Uterus (tissue), 4 donors: Measurements from ENCODE around the gene GALNT1. TPM values are rescaled to one million over a fixed set of nuclear protein-coding genes. Genes with fewer than 3 reads are reported as not detected.

Source experiments
- DNase-seq, 2 donors: peaks; one replicate each; pipeline ENCODE4 v3.0.0-alpha.2; 2019 to 2020
- H3K27ac ChIP-seq, 2 donors: fragments of 200-600 bp; sonication (generic); 1 replicate in 1 of 2; 2 replicates in 1 of 2; pipeline ENCODE4 v1.5.1; 2016 to 2018
- H3K27me3 ChIP-seq, 2 donors: fragments of 200-600 bp; sonication (generic); one replicate each; pipeline ENCODE4 v1.5.1; 2018 to 2019; ENCODE audit warnings: control low read depth in 1 of 2
- H3K36me3 ChIP-seq, 2 donors: fragments of 200-600 bp; sonication (generic); one replicate each; pipeline ENCODE4 v1.5.1; 2019; ENCODE audit warnings: control low read depth in 1 of 2
- H3K4me1 ChIP-seq, 2 donors: fragments of 200-600 bp; sonication (generic); one replicate each; pipeline ENCODE4 v1.5.1; 2018 to 2019; ENCODE audit warnings: control low read depth in 1 of 2
- H3K4me3 ChIP-seq, 2 donors: fragments of 200-600 bp; sonication (generic); 1 replicate in 1 of 2; 2 replicates in 1 of 2; pipeline ENCODE4 v1.5.1; 2018 to 2019; ENCODE audit warnings: mild to moderate bottlenecking in 1 of 2
- H3K9me3 ChIP-seq, 2 donors: fragments of 200-600 bp; sonication (generic); one replicate each; pipeline ENCODE4 v1.5.1; 2019; ENCODE audit warnings: control low read depth in 1 of 2
- CTCF ChIP-seq, 4 experiments: fragments of 200-600 bp in 2 of 4; fragments of 450-650 bp in 2 of 4; sonication (generic) in 2 of 4; IDR thresholded peaks; one replicate each; pipeline ENCODE4 v1.5.1; 2016 to 2019; ENCODE audit warnings: antibody characterized with exemption in 4 of 4, mild to moderate bottlenecking in 2 of 4, moderate library complexity in 1 of 4
- POLR2A ChIP-seq, 2 donors: fragments of 450-650 bp; IDR thresholded peaks; one replicate each; pipeline ENCODE4 v1.6.1; 2016; ENCODE audit warnings: antibody characterized with exemption in 2 of 2, mild to moderate bottlenecking in 1 of 2, moderate library complexity in 1 of 2
- intact Hi-C: fragments of 100-400 bp; cut with DNase I; formaldehyde crosslinking; loops from one replicate; pipeline ENCODE4 v1.15.1; 2023; ENCODE audit warnings: low total_unique reads
- total RNA-seq, 4 donors: library from RNA; depleted of rRNA in 3 of 4; stranded (reverse); fragments of >200 nt in 3 of 4; gene quantifications; one replicate each; pipeline versions ENCODE4 v1.1.0 to v1.2.4, GENCODE V29; 2014 to 2023
- donor health status: DM: yes; HTN: yes; CAD: no.

Gene GALNT1
- total RNA-seq, 4 donors from 2014 or later: 13.6 to 98.2 (median 33.3) TPM

- Histone ChIP-seq H3K36me3 (no peaks in the 10 kb centered on the region), H3K27ac (no peak overlapping the region), H3K4me3 (no peak overlapping the region), H3K27me3 (no peaks in the 10 kb centered on the region), H3K9me3 (no peaks in the 10 kb centered on the region), H3K4me1 (no peaks in the 10 kb centered on the region)
- TF ChIP-seq CTCF (IDR thresholded peaks at IDR 0.05) (no peak), POLR2A (IDR thresholded peaks at IDR 0.05) (no peak)
- DNase-seq: no peak
- intact Hi-C loops: no loop called here
Observed at GRCh38 chr18:35715139-35715538, 133.6 kb downstream of the GALNT1 start.

DNA sequence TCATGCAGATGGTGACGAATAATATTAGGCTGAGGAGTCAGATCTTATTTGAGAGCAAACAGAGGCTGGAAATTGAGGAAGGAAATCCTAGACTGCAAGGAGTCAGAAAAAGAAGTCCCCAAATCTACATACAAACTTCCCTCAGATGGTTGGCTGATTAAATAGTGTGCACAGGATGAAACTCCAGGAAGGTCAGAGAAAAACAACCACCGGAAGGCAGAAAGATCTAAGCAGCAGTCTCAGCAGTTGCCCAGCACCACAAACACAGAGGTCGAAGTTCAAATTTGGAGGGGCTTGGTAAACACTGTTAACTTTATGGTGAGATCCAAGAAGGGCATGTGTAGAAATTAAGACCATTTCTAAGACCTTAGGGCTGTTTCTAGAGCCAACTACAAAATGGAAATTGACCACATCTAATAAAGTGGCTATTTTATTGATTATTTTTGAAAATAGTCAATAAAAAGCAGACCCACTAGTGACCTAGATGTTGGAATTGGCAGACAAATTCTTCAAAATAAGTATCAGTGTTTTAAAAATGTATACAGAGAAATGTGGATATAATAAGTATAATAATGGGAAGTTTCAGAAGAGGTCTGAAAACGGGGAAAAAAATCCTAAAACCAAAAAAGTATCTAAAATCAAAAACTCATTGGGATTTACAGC is 134.8 kb downstream of the GALNT1 start:
- intact Hi-C loops: no loop called here
- H3K4me1 ChIP-seq: no peaks in the 10 kb centered on the region
- no peaks in the 10 kb centered on the region for H3K27me3 ChIP-seq
- no peaks in the 10 kb centered on the region for H3K9me3 ChIP-seq
- H3K27ac ChIP-seq: no peak overlapping the region
- TF ChIP-seq CTCF (IDR thresholded peaks at IDR 0.05) (no peak), POLR2A (IDR thresholded peaks at IDR 0.05) (no peak)
- no peaks in the 10 kb centered on the region for H3K36me3 ChIP-seq
- H3K4me3 ChIP-seq: no peak overlapping the region
- DNase-seq: no peak

GRCh38 chr18:35717182-35717581 is 135.6 kb downstream of the GALNT1 start:
- Histone ChIP-seq H3K4me1 (no peaks in the 10 kb centered on the region), H3K9me3 (no peaks in the 10 kb centered on the region), H3K27me3 (no peaks in the 10 kb centered on the region), H3K4me3 (no peak overlapping the region), H3K36me3 (no peaks in the 10 kb centered on the region), H3K27ac (no peak overlapping the region)
- DNase-seq: no peak
- intact Hi-C loops: no loop called here
- TF ChIP-seq CTCF (IDR thresholded peaks at IDR 0.05) (no peak), POLR2A (IDR thresholded peaks at IDR 0.05) (no peak)

DNA sequence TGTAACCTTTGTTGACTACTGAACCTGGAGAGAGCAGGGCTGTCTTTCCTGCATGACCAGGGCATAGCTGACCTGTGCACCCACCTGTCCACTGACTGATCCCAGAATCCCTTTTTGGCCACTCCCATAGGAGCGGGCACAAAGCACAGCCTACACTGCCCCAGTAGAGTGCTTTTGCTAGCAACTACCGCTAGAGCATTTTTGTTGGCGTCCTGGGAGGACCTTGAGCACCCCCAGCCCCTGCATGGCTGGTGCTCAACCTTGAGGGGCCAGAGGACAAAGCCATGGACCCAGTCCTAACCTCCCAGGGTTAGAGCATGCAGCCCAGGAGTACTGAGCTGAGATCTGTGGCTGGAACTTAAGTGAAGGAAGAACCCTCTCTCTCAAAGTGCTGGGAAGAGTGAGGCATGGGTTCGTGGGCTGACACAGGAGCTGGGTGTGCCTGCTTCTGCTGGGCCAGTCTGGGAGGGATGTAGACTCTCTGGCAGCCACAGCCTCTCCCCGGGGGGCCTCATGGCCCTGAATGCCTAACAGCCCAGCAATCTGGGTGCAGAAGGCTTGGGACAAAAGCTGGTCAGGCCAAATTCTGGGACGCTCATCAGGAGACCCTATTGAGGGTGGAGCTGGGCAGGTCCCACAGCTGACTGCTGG is 140.0 kb downstream of the GALNT1 start:
- intact Hi-C loops: no loop called here
- Histone ChIP-seq H3K9me3 (no peaks in the 10 kb centered on the region), H3K27me3 (no peaks in the 10 kb centered on the region), H3K4me1 (no peaks in the 10 kb centered on the region), H3K27ac (no peak overlapping the region), H3K4me3 (no peak overlapping the region), H3K36me3 (no peaks in the 10 kb centered on the region)
- no peak for DNase-seq
- TF ChIP-seq CTCF (IDR thresholded peaks at IDR 0.05): no peak
- TF ChIP-seq POLR2A (IDR thresholded peaks at IDR 0.05): no peak

- Histone ChIP-seq H3K27me3 (no peaks in the 10 kb centered on the region), H3K4me3 (no peak overlapping the region), H3K27ac (no peak overlapping the region), H3K9me3 (no peaks in the 10 kb centered on the region), H3K4me1 (no peaks in the 10 kb centered on the region), H3K36me3 (no peaks in the 10 kb centered on the region)
- DNase-seq: no peak
- no peak for TF ChIP-seq CTCF (IDR thresholded peaks at IDR 0.05)
- TF ChIP-seq POLR2A (IDR thresholded peaks at IDR 0.05): no peak
- intact Hi-C loops: no loop called here
Observed at GRCh38 chr18:35728676-35729075, 147.1 kb downstream of the GALNT1 start.
